Transverse colon (tissue), 4 donors: ENCODE data around the gene PTPRG. TPM values are rescaled to one million over a fixed set of nuclear protein-coding genes. Genes with fewer than 3 reads are reported as not detected.
A peak's percentile ranks its signal among the peaks of the same experiment; 100 is the strongest.

Source experiments
- DNase-seq: peaks from one replicate; pipeline ENCODE4 v3.0.0-alpha.2; 2019
- H3K27ac ChIP-seq, 4 donors: fragments of 200-600 bp; sonication (generic); 2 replicates each; pipeline ENCODE4 v1.5.1; 2016 to 2018; ENCODE audit warnings: inconsistent platforms in 4 of 4
- H3K27me3 ChIP-seq: fragments of 200-600 bp; sonication (generic); 2 replicates; pipeline ENCODE4 v1.5.1; 2017; ENCODE audit warnings: inconsistent platforms
- H3K36me3 ChIP-seq, 4 donors: fragments of 200-600 bp; sonication (generic); 2 replicates each; pipeline ENCODE4 v1.5.1; 2017 to 2019; ENCODE audit warnings: inconsistent platforms in 4 of 4
- H3K4me1 ChIP-seq, 4 donors: fragments of 200-600 bp; sonication (generic); 2 replicates each; pipeline ENCODE4 v1.5.1; 2017 to 2020; ENCODE audit warnings: inconsistent platforms in 4 of 4
- H3K4me3 ChIP-seq, 4 donors: fragments of 200-600 bp; sonication (generic); 1 replicate in 1 of 4; 2 replicates in 3 of 4; pipeline versions ENCODE4 v1.5.1 to v1.6.1; 2017 to 2019; ENCODE audit warnings: inconsistent platforms in 4 of 4
- H3K9me3 ChIP-seq, 2 donors: fragments of 200-600 bp; sonication (generic); 2 replicates each; pipeline ENCODE4 v1.5.1; 2017 to 2019; ENCODE audit warnings: inconsistent platforms in 2 of 2
- EP300 ChIP-seq: sonication (generic); formaldehyde crosslinking; IDR thresholded peaks from one replicate; pipeline ENCODE4 v1.6.1; 2017; ENCODE audit warnings: antibody characterized with exemption, low read depth
- POLR2A ChIP-seq: fragments of 450-650 bp; IDR thresholded peaks from one replicate; pipeline ENCODE4 v1.6.1; 2016; ENCODE audit warnings: antibody characterized with exemption, mild to moderate bottlenecking, moderate library complexity
- POLR2AphosphoS5 ChIP-seq, 3 donors: sonication (generic); formaldehyde crosslinking; IDR thresholded peaks; one replicate each; pipeline ENCODE4 v1.6.1; 2016; ENCODE audit warnings: antibody characterized with exemption in 3 of 3
- WGBS, 2 donors: methylation state at CpG; one replicate each; pipeline ENCODE4 v1.1.5; 2018; ENCODE audit warnings: low coverage in 1 of 2; 5-methylcytosine and 5-hydroxymethylcytosine counted together
- in situ Hi-C, 4 donors: fragments of 200-750 bp; cut with MboI; loops; one replicate each; pipeline versions ENCODE4 v1.15.0 to v1.15.1; 2017; ENCODE audit warnings: low sequenced_read_pairs in 3 of 4, low pct_ligation_motif_present in 1 of 4, low pct_unique_long_range_greater_than_20kb in 1 of 4
- intact Hi-C: fragments of 100-400 bp; cut with DNase I; formaldehyde crosslinking; loops from one replicate; pipeline ENCODE4 v1.15.1; 2023; ENCODE audit warnings: low total_unique reads
- total RNA-seq, 4 donors: library from RNA; depleted of rRNA; stranded (reverse); fragments of >200 nt; gene quantifications; one replicate each; pipeline ENCODE4 v1.1.0, GENCODE V29; 2016
- TF ChIP-seq, protein P1 (sequence below), 5 experiments: fragments of 200-600 bp in 3 of 5; fragments of 450-650 bp in 2 of 5; sonication (generic) in 3 of 5; IDR thresholded peaks; 1 replicate in 2 of 5; 2 replicates in 3 of 5; pipeline ENCODE4 v1.5.1; 2016 to 2017; ENCODE audit warnings: antibody characterized with exemption in 5 of 5, inconsistent platforms in 3 of 5, mild to moderate bottlenecking in 2 of 5, moderate library complexity in 1 of 5

PTPRG gene
- total RNA-seq, 4 donors from 2014 or later: 29.2 to 83.4 (median 41.6) TPM

DNA sequence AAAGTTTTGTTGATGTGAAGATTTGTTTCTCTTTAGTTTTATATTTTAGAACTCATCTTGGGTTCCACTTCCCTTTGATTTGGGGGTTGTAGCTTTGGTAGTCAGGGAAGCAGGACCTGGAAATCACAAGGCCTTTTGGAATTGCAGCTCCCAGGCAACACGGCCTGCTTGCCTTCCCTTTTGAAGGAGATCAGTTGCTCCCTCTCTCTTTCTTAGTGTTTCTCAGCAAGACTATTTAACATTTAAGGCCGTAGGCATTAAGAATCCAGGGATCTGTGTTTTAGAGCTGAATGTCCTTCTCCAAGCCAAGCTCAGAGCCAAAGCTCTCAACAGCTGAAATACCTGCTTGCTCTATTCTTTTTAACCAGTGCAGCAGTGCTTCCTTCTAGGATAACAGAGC lies 310.3 kb downstream of the PTPRG start:
- DNase-seq: no peak
- in situ Hi-C loops (loop anchor here in 1 of 4 donors (25.0 kb wide), 1 partner anchor 309 kb away; the partner anchor contains the start of gene PTPRG), intact Hi-C loops (no loop called here)
- Histone ChIP-seq H3K4me1 (peaks cover 0 to 24% (median 3%) of the 10 kb centered on the region in 4 donors), H3K27me3 (no peaks in the 10 kb centered on the region), H3K4me3 (no peak overlapping the region), H3K9me3 (no peaks in the 10 kb centered on the region), H3K27ac (no peak overlapping the region), H3K36me3 (no peaks in the 10 kb centered on the region)
- TF ChIP-seq POLR2A: no peak
- no peak for TF ChIP-seq POLR2AphosphoS5 (IDR thresholded peaks at IDR 0.05)
- TF ChIP-seq, protein P1, sequence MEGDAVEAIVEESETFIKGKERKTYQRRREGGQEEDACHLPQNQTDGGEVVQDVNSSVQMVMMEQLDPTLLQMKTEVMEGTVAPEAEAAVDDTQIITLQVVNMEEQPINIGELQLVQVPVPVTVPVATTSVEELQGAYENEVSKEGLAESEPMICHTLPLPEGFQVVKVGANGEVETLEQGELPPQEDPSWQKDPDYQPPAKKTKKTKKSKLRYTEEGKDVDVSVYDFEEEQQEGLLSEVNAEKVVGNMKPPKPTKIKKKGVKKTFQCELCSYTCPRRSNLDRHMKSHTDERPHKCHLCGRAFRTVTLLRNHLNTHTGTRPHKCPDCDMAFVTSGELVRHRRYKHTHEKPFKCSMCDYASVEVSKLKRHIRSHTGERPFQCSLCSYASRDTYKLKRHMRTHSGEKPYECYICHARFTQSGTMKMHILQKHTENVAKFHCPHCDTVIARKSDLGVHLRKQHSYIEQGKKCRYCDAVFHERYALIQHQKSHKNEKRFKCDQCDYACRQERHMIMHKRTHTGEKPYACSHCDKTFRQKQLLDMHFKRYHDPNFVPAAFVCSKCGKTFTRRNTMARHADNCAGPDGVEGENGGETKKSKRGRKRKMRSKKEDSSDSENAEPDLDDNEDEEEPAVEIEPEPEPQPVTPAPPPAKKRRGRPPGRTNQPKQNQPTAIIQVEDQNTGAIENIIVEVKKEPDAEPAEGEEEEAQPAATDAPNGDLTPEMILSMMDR (IDR thresholded peaks at IDR 0.05): no peak
- TF ChIP-seq EP300: no peak
- 80 to 93% methylated on average over 2 of the region's 2 CpGs for WGBS, 2 donors

DNA sequence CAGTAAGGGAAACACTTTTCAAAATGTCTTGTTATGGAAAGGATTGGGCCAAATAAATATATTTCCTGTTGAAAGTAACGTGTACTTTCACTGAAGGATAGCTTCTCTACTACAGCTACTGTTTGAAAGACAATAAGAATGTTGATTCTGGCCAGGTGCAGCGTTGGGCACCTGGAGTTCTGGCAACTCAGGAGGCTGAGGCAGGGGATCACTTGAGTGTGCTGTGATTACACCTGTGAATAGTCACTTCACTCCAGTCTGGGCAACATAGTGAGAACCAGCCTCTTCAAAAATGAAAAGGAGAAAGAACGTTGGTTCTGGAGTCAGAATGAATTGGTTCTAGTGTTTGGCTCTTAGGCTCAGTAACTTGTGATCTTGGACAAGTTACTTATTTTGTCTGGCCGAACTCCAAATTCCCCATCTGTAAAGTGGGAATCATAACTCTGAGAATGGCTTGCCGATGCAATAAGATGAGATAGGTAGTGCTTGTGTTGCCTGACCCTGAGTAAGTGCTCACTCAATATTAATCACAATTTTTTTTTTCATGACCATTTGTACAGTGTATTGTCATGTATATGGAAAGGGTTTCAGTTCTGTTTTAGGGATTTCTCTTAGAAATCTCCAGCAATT lies 310.8 kb downstream of the PTPRG start:
- WGBS, 2 donors: 66 to 72% methylated on average over 5 of the region's 5 CpGs
- Histone ChIP-seq H3K36me3 (no peaks in the 10 kb centered on the region), H3K9me3 (no peaks in the 10 kb centered on the region), H3K27me3 (no peaks in the 10 kb centered on the region), H3K4me1 (peaks cover 3 to 29% (median 8%) of the 10 kb centered on the region in 4 donors), H3K4me3 (no peak overlapping the region), H3K27ac (no peak overlapping the region)
- no peak for DNase-seq
- in situ Hi-C loops: loop anchor here in 1 of 4 donors (25.0 kb wide), 1 partner anchor 310 kb away; the partner anchor contains the start of gene PTPRG
- intact Hi-C loops: no loop called here
- TF ChIP-seq, protein P1 (IDR thresholded peaks at IDR 0.05): no peak
- TF ChIP-seq POLR2AphosphoS5 (IDR thresholded peaks at IDR 0.05): no peak
- TF ChIP-seq EP300: no peak
- TF ChIP-seq POLR2A: no peak

DNA sequence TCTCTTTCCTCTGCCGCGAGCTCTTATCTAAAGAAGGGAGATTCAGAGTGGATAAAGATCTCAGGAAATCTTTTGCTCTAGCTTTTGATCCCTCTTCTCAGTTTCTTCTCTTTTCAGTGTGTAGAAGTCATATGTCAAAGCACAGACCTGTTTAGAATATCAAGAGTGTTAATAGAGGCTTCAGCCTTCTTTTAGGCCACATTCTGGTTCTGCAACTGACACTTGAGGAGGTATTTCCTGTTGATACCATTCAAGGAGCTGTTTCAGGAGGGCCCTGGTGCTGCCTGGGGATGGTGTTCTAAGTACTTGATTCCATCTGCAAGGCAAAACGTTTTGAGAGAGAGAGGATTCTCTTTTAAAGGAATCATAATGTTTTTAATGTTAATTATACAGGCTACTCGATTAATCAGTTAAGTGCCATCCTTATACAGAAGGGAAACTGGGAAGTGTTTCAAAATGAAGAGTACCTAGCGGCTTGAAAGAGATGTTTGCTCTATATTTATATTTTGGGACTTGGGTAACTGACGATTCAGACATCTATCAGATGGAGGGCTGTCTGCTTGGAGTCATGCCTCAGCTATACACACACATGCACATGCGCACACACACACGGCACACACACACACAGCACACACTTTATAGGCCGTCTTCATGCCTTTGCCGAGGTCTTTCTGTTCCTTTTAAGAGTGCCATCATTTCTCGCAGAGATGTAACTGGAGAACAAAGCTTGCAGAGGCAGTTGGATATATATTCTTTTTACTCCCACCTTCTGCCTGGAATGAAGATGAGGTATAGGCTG lies 313.9 kb downstream of the PTPRG start:
- Histone ChIP-seq H3K27ac (peak overlapping the region; percentile 6 to 23 (median 10)), H3K27me3 (no peaks in the 10 kb centered on the region), H3K36me3 (no peaks in the 10 kb centered on the region), H3K4me3 (no peak overlapping the region), H3K4me1 (peaks cover 9 to 41% (median 12%) of the 10 kb centered on the region in 4 donors), H3K9me3 (no peaks in the 10 kb centered on the region)
- 54 to 79% methylated on average over 6 to 11 of the region's 11 CpGs for WGBS, 2 donors
- TF ChIP-seq POLR2AphosphoS5 (IDR thresholded peaks at IDR 0.05) (no peak), EP300 (no peak), POLR2A (no peak)
- TF ChIP-seq, protein P1 (IDR thresholded peaks at IDR 0.05): no peak
- in situ Hi-C loops (no loop called here), intact Hi-C loops (no loop called here)
- DNase-seq: no peak

DNA sequence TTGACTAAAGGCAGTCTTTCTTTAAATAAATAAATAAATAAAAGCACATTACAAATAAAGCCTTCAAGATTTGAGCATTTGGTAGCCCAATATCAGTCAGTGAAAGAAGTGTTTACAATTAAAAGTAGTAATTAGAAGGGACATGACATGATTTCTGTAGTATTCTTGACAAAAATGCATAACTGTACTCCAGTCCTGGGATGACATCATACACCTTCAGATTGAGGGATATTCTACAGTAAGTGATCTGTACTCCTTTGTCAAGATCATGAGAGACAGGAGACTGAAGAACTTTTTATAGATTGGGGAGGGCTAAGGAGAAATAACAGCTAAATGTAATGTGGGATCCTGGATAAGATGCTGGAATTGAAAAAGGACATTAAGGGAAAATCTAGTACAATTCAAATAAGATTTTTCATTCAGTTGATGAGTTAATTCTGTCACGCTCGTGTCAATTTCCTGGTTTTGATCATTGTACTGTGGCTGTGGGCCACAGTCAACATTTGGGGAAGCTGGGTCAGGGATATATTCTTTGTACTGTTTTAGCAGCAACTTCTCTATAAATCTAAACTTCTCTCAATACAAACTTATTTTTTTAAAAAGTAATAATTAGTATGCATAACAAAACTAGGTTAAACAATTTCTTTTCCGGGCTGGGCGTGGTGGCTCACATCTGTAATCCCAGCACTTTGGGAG lies 314.8 kb downstream of the PTPRG start:
- DNase-seq: no peak
- in situ Hi-C loops: no loop called here
- no peak for TF ChIP-seq POLR2A
- no peak for TF ChIP-seq POLR2AphosphoS5 (IDR thresholded peaks at IDR 0.05)
- TF ChIP-seq EP300: no peak
- TF ChIP-seq, protein P1 (IDR thresholded peaks at IDR 0.05): no peak
- no peaks in the 10 kb centered on the region for H3K36me3 ChIP-seq
- intact Hi-C loops: no loop called here
- WGBS, 2 donors: 67 to 78% methylated on average over 2 to 4 of the region's 4 CpGs
- H3K4me1 ChIP-seq: peaks cover 9 to 41% (median 12%) of the 10 kb centered on the region in 4 donors
- H3K9me3 ChIP-seq: no peaks in the 10 kb centered on the region
- H3K27ac ChIP-seq: peak overlapping the region in 2 of 4 donors; percentile 6 to 11
- no peak overlapping the region for H3K4me3 ChIP-seq
- no peaks in the 10 kb centered on the region for H3K27me3 ChIP-seq
